HepG2 (cell line): Measurements from ENCODE around the gene RAB39A. TPM values are rescaled to one million over a fixed set of nuclear protein-coding genes. Genes with fewer than 3 reads are reported as not detected.

Experiments used
- ATAC-seq: fragments of 200-7000 bp; cut with Tn5 transposase; 3 replicates; pipeline ENCODE4 v1.9.1; 2020; ENCODE audit warnings: mild to moderate bottlenecking, moderate library complexity
- BruUV-seq: library from RNA; stranded (reverse); fragments of 400-500 nt; replicated peaks from 2 replicates; lab custom pipeline; 2021; lab: Mats Ljungman, UMichigan
- CTCF ChIA-PET: fragments of 300-600 bp; formaldehyde crosslinking; extraction: SDS; loops from one replicate; lab custom pipeline; 2021; ENCODE audit warnings: low total read pairs, inconsistent platforms, low intra/inter-chr PET ratio; lab: Yijun Ruan, JAX
- POLR2A ChIA-PET: fragments of 350-600 bp; sonication (Branson Sonifier 250); formaldehyde crosslinking; loops from one replicate; lab custom pipeline; 2020; ENCODE audit warnings: antibody characterized with exemption, inconsistent platforms; lab: Yijun Ruan, JAX
- DNase-seq: peaks from one replicate; pipeline ENCODE4 v3.0.0-alpha.2; 2015; ENCODE audit warnings: low spot score
- FAIRE-seq: peaks from 3 replicates; lab custom pipeline; 2011; peaks lifted over from hg19 to GRCh38; lab: Jason Lieb, UNC
- H2AFZ ChIP-seq: one replicate; pipeline ENCODE4 v1.6.1; 2011; ENCODE audit warnings: low read length, inconsistent platforms
- H3K27ac ChIP-seq: fragments of 300-600 bp; 3 replicates; pipeline ENCODE4 v1.8.0; 2011; ENCODE audit warnings: mixed run types, mild to moderate bottlenecking, mixed read lengths, low read length, inconsistent platforms; ENCODE audit not compliant: insufficient read depth; ENCODE audit errors: extremely low read length
- H3K27me3 ChIP-seq, 2 experiments: fragments of 200-600 bp in 1 of 2; 2 replicates in 1 of 2; 3 replicates in 1 of 2; pipeline versions ENCODE4 v1.6.0 to v1.8.0; 2011; ENCODE audit warnings: low read length in 2 of 2, mild to moderate bottlenecking in 2 of 2, moderate library complexity in 2 of 2, inconsistent platforms in 1 of 2; ENCODE audit not compliant: insufficient read depth in 2 of 2, control insufficient read depth in 1 of 2
- H3K36me3 ChIP-seq, 2 experiments: fragments of 200-600 bp in 1 of 2; replicated peaks in 1 of 2; 2 replicates in 1 of 2; 3 replicates in 1 of 2; pipeline versions ENCODE4 v1.5.1 to v1.8.0; 2011; ENCODE audit warnings: low read length in 2 of 2, inconsistent platforms in 1 of 2; ENCODE audit not compliant: insufficient read depth in 2 of 2, control insufficient read depth in 1 of 2
- H3K4me1 ChIP-seq: 2 replicates; pipeline ENCODE4 v1.5.1; 2012; ENCODE audit warnings: low read length, inconsistent platforms; ENCODE audit not compliant: insufficient read depth
- H3K4me2 ChIP-seq: 2 replicates; pipeline ENCODE4 v1.6.0; 2011; ENCODE audit warnings: low read depth, low read length, inconsistent platforms
- H3K4me3 ChIP-seq, 3 experiments: fragments of 200-600 bp in 1 of 3; sonication (generic), shearing (Covaris generic) in 1 of 3; replicated peaks in 1 of 3; 2 replicates each; pipeline ENCODE4 v1.5.1; 2011 to 2016; ENCODE audit warnings: low read length in 3 of 3, inconsistent platforms in 2 of 3, low read depth in 2 of 3, mild to moderate bottlenecking in 2 of 3, control low read depth in 1 of 3, mixed read lengths in 1 of 3; ENCODE audit not compliant: insufficient read depth in 1 of 3
- H3K79me2 ChIP-seq: one replicate; pipeline ENCODE4 v1.6.1; 2011; ENCODE audit warnings: low read length, inconsistent platforms; ENCODE audit not compliant: insufficient read depth
- H3K9ac ChIP-seq: 2 replicates; pipeline ENCODE4 v1.6.0; 2011; ENCODE audit warnings: mild to moderate bottlenecking, low read depth, low read length, inconsistent platforms; ENCODE audit not compliant: insufficient read depth
- H3K9me3 ChIP-seq: 2 replicates; pipeline ENCODE4 v1.5.1; 2012; ENCODE audit warnings: mild to moderate bottlenecking, low read length
- H4K20me1 ChIP-seq: 2 replicates; pipeline ENCODE4 v1.6.0; 2011; ENCODE audit warnings: inconsistent platforms, mild to moderate bottlenecking, low read length, moderate library complexity; ENCODE audit not compliant: insufficient read depth
- BRCA1 ChIP-seq: sonication (generic); formaldehyde crosslinking; IDR thresholded peaks from 2 replicates; pipeline ENCODE4 v1.4.0; 2020; ENCODE audit warnings: missing genetic modification reagents
- HOXA7 ChIP-seq: sonication (generic); formaldehyde crosslinking; IDR thresholded peaks from 2 replicates; pipeline ENCODE4 v1.8.1; 2022; ENCODE audit warnings: mild to moderate bottlenecking, missing genetic modification reagents, moderate library complexity
- MTF1 ChIP-seq: sonication (generic); formaldehyde crosslinking; IDR thresholded peaks from 2 replicates; pipeline ENCODE4 v1.5.0; 2020; ENCODE audit warnings: missing genetic modification reagents
- MYC ChIP-seq: sonication (generic); formaldehyde crosslinking; IDR thresholded peaks from 2 replicates; pipeline ENCODE4 v1.9.0; 2021; ENCODE audit warnings: missing genetic modification reagents, borderline replicate concordance
- NFIB ChIP-seq: sonication (generic); formaldehyde crosslinking; IDR thresholded peaks from 2 replicates; pipeline ENCODE4 v1.9.0; 2021; ENCODE audit warnings: missing genetic modification reagents, mild to moderate bottlenecking, borderline replicate concordance
- NPAS2 ChIP-seq: sonication (generic); formaldehyde crosslinking; IDR thresholded peaks from 2 replicates; pipeline ENCODE4 v1.8.0; 2022; ENCODE audit warnings: mild to moderate bottlenecking, missing genetic modification reagents, borderline replicate concordance
- RAD21 ChIP-seq: fragments of 450-650 bp; formaldehyde crosslinking; IDR thresholded peaks from 2 replicates; pipeline ENCODE4 v1.5.0; 2020; ENCODE audit warnings: mild to moderate bottlenecking
- REXO4 ChIP-seq: sonication (generic); formaldehyde crosslinking; IDR thresholded peaks from 2 replicates; pipeline ENCODE4 v1.8.0; 2022; ENCODE audit warnings: missing genetic modification reagents, mild to moderate bottlenecking, borderline replicate concordance
- RFXANK ChIP-seq: IDR thresholded peaks from 2 replicates; pipeline ENCODE4 v1.6.1; 2016
- STAT5B ChIP-seq: sonication (generic); formaldehyde crosslinking; IDR thresholded peaks from 2 replicates; pipeline ENCODE4 v1.4.0; 2020; ENCODE audit warnings: missing genetic modification reagents
- THYN1 ChIP-seq: sonication (generic); formaldehyde crosslinking; IDR thresholded peaks from 2 replicates; pipeline ENCODE4 v1.8.1; 2023; ENCODE audit warnings: low read depth, mild to moderate bottlenecking, moderate library complexity, missing genetic modification reagents, borderline replicate concordance
- ZNF225 ChIP-seq: sonication (generic); formaldehyde crosslinking; IDR thresholded peaks from 2 replicates; pipeline ENCODE4 v1.4.0; 2020; ENCODE audit warnings: mild to moderate bottlenecking, missing genetic modification reagents
- ZNF253 ChIP-seq: sonication (generic); formaldehyde crosslinking; IDR thresholded peaks from 2 replicates; pipeline ENCODE4 v1.8.0; 2022; ENCODE audit warnings: mild to moderate bottlenecking, missing genetic modification reagents, borderline replicate concordance
- ZNF30 ChIP-seq: sonication (generic); formaldehyde crosslinking; IDR thresholded peaks from 2 replicates; pipeline ENCODE4 v1.5.0; 2020; ENCODE audit warnings: mild to moderate bottlenecking, missing genetic modification reagents
- ZNF333 ChIP-seq: sonication (generic); formaldehyde crosslinking; IDR thresholded peaks from 2 replicates; pipeline ENCODE4 v1.4.0; 2020; ENCODE audit warnings: mild to moderate bottlenecking, missing genetic modification reagents, borderline replicate concordance
- ZNF547 ChIP-seq: sonication (generic); formaldehyde crosslinking; IDR thresholded peaks from 2 replicates; pipeline ENCODE4 v1.5.1; 2020; ENCODE audit warnings: mild to moderate bottlenecking, missing genetic modification reagents
- ZNF891 ChIP-seq: sonication (generic); formaldehyde crosslinking; IDR thresholded peaks from 2 replicates; pipeline ENCODE4 v1.5.0; 2020; ENCODE audit warnings: mild to moderate bottlenecking, missing genetic modification reagents
- WGBS: methylation state at CpG from one replicate; pipeline ENCODE4 v1.1.6; 2017; ENCODE audit warnings: low lambda C conversion rate; 5-methylcytosine and 5-hydroxymethylcytosine counted together
- in situ Hi-C: cut with HindIII; loops from 2 replicates; pipeline ENCODE4 v1.10.0; 2017; ENCODE audit warnings: low pct_unique_long_range_greater_than_20kb; ENCODE audit not compliant: extremely low pct_ligation_motif_present
- intact Hi-C: fragments of 100-400 bp; cut with micrococcal nuclease; formaldehyde crosslinking; loops from one replicate; pipeline ENCODE4 v1.10.0; 2022; ENCODE audit not compliant: unreplicated experiment
- polyA plus RNA-seq, 8 experiments: library from polyadenylated mRNA; depleted of rRNA in 3 of 8; stranded (reverse) in 7 of 8; unstranded in 1 of 8; fragments of >200 nt; fragmentation: Illumina TruSeq in 4 of 8; extraction: Trizol in 4 of 8; gene quantifications; 2 replicates each; pipeline versions ENCODE4 v1.2.1 to v1.2.3, GENCODE V29; 2011 to 2016; ENCODE audit warnings: low read depth in 4 of 8, missing spikeins in 1 of 8, mixed read lengths in 1 of 8; ENCODE audit not compliant: insufficient read depth in 1 of 8
- total RNA-seq, 5 experiments: library from RNA; depleted of rRNA; stranded (reverse); fragments of >200 nt; fragmentation: Illumina TruSeq; extraction: Trizol; gene quantifications; 2 replicates each; pipeline ENCODE4 v1.2.3, GENCODE V29; 2016; ENCODE audit warnings: low read depth in 1 of 5
- TF ChIP-seq, protein P1 (sequence below): sonication (generic); formaldehyde crosslinking; IDR thresholded peaks from 2 replicates; pipeline ENCODE4 v1.5.0; 2020; ENCODE audit warnings: missing genetic modification reagents, mild to moderate bottlenecking, borderline replicate concordance

Gene RAB39A
- total and polyA plus RNA-seq, 2 of the 13 experiments (the other 11 are each of a cell fraction or from before 2014, with no cell fraction given) = not detected

DNA sequence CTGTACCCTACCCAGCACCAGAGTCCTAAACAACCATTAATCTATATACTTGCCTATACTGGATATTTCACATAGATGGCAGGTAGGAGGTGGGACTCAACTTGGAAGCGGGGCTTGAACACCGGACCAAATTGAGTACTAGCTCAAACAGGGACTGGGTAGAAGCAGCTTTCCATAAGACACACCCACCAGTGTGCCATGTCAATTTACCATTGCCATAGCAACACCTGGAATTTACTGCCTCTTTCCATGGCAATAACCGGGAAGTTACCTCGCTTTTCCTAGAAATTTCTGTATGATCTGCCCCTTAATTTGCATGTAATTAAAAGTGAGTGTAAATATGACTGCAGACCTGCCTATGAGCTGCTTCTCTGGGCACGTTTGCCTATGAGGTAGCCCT lies 41.8 kb downstream of the RAB39A start (continued):
- no peak for TF ChIP-seq REXO4 (CRISPR knock-in tag)
- TF ChIP-seq ZNF30 = no peak
- no peak for TF ChIP-seq MTF1
- TF ChIP-seq HOXA7 (CRISPR knock-in tag) = no peak
- no peak for TF ChIP-seq MYC (CRISPR knock-in tag)
- TF ChIP-seq NPAS2 (CRISPR knock-in tag) = no peak
- TF ChIP-seq, protein P1, sequence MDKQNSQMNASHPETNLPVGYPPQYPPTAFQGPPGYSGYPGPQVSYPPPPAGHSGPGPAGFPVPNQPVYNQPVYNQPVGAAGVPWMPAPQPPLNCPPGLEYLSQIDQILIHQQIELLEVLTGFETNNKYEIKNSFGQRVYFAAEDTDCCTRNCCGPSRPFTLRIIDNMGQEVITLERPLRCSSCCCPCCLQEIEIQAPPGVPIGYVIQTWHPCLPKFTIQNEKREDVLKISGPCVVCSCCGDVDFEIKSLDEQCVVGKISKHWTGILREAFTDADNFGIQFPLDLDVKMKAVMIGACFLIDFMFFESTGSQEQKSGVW (CRISPR knock-in tag) = no peak
- TF ChIP-seq RAD21 (CRISPR knock-in tag) = no peak
- no peak for TF ChIP-seq NFIB
- TF ChIP-seq ZNF225 = no peak
- TF ChIP-seq, all 625 proteins: peak for 0

DNA sequence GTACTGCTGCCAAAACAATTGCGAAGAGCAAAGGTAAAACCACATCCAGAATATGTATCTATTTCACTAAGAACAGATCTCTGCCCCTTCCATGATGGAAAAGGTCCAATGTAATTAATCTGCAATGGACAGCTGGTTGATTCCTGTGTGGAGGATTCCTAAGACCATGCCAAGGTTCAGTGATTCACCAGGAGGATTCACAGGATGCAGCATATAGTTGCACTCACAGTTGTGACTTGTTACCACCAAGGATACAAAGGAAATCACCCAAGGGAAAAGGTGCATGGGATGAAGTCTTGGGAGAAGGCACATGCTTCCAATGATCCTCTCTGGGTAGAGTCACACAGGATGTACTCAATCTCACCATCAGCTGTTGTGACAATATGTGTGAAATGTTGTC lies 45.4 kb downstream of the RAB39A start:
- no TSS peak for BruUV-seq
- H3K27ac ChIP-seq = no peak overlapping the region
- no peak overlapping the region for H3K4me2 ChIP-seq
- H3K36me3 ChIP-seq = no peaks in the 10 kb centered on the region
- no peak overlapping the region for H3K9ac ChIP-seq
- ATAC-seq (no peak), DNase-seq (no peak), FAIRE-seq (no peak)
- CTCF ChIA-PET = no interaction called here
- H3K4me1 ChIP-seq = no peaks in the 10 kb centered on the region
- 8% methylated on average over 1 of the region's 1 CpG for WGBS
- H4K20me1 ChIP-seq = no peaks in the 10 kb centered on the region
- in situ Hi-C loops = no loop called here
- no peaks in the 10 kb centered on the region for H3K79me2 ChIP-seq
- intact Hi-C loops = no loop called here
- no peaks in the 10 kb centered on the region for H3K9me3 ChIP-seq
- H2AFZ ChIP-seq = no peak overlapping the region
- POLR2A ChIA-PET = no interaction called here
- H3K27me3 ChIP-seq = peaks cover 0 to 9% of the 10 kb centered on the region in 2 experiments; a peak in 1 of 5 replicates
- no peak overlapping the region for H3K4me3 ChIP-seq
- TF ChIP-seq STAT5B (no peak), ZNF333 (CRISPR knock-in tag) (no peak), THYN1 (CRISPR knock-in tag) (no peak), BRCA1 (CRISPR knock-in tag) (no peak), ZNF547 (CRISPR knock-in tag) (no peak), ZNF253 (CRISPR knock-in tag) (no peak), ZNF891 (CRISPR knock-in tag) (no peak), RFXANK (CRISPR knock-in tag) (no peak)
